ENCODE measurements around the gene TRMT10A. TPM values are rescaled to one million over a fixed set of nuclear protein-coding genes. Genes with fewer than 3 reads are reported as not detected.

The TRMT10A gene
- total RNA-seq, 1 donor from 2014 or later, result 12.1 TPM

DNA sequence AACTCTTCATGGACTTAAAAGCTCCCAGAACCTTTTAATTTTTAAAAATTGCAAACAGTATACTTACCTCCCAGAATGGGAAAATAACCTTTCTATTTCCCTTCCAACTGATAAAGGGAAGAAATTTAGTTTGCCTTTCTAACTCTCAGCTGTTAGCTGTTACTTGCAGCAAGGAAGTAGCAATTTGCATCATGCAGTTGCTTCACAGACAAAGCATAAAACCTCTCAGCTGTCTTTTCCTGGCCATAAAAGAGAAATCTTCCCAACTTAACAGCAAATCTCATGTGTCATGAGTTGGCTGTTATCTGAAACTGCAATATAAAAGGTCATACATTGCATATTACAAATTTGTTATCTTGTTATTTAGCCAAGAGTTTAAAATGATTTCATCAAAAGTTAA, 34.6 kb downstream of the TRMT10A start:
- Histone ChIP-seq H3K27me3 (ENCODE audit: control insufficient read depth, insufficient read depth, low read length) (no peaks in the 10 kb centered on the region), H3K36me3 (ENCODE audit: control insufficient read depth, insufficient read depth, low read length) (no peaks in the 10 kb centered on the region), H3K4me3 (ENCODE audit: low read depth, low read length) (no peak overlapping the region)
- TF ChIP-seq, protein P1, sequence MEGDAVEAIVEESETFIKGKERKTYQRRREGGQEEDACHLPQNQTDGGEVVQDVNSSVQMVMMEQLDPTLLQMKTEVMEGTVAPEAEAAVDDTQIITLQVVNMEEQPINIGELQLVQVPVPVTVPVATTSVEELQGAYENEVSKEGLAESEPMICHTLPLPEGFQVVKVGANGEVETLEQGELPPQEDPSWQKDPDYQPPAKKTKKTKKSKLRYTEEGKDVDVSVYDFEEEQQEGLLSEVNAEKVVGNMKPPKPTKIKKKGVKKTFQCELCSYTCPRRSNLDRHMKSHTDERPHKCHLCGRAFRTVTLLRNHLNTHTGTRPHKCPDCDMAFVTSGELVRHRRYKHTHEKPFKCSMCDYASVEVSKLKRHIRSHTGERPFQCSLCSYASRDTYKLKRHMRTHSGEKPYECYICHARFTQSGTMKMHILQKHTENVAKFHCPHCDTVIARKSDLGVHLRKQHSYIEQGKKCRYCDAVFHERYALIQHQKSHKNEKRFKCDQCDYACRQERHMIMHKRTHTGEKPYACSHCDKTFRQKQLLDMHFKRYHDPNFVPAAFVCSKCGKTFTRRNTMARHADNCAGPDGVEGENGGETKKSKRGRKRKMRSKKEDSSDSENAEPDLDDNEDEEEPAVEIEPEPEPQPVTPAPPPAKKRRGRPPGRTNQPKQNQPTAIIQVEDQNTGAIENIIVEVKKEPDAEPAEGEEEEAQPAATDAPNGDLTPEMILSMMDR (IDR thresholded peaks at IDR 0.05; ENCODE audit: insufficient read depth, low read length, severe bottlenecking), result no peak
- FAIRE-seq, result no peak
- no peak for DNase-seq (ENCODE audit: low read depth)

DNA sequence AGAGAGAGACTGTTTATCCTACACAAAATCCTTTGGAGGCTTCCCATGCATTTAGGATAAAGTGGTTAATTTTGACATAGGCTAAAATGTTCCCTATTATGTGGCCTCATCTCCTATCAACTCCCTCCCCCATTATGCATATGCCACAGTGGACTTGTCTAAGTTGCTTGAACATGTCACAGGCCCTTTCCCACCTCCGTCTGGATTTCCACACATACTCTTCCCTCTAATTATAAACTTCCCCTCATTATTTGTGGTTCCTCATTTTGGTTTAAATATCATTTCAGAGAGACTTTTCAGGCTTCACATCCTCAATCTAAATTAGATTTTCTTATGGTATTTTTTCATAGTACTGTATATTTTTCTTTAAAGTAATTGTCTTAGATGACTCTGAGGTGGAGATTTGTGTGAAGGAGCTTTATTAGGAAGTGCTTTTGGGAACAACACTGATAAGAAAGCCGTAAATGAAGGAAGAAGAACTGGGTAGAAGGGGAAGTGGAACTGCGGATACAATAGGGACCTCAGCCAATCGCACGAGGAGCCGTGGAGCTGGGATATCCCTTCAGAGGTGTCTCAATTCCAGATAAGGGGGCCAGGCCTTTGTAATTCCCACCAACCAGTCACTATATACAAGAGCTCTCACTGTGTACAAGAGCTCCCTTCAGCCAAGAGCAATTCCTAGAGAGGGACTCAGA, 45.1 kb downstream of the TRMT10A start:
- Histone ChIP-seq H3K27me3 (ENCODE audit: control insufficient read depth, insufficient read depth, low read length) (no peaks in the 10 kb centered on the region), H3K4me3 (ENCODE audit: low read depth, low read length) (no peak overlapping the region), H3K36me3 (ENCODE audit: control insufficient read depth, insufficient read depth, low read length) (no peaks in the 10 kb centered on the region)
- FAIRE-seq (no peak), DNase-seq (ENCODE audit: low read depth) (no peak)
- TF ChIP-seq, protein P1 (IDR thresholded peaks at IDR 0.05; ENCODE audit: insufficient read depth, low read length, severe bottlenecking), result no peak

DNA sequence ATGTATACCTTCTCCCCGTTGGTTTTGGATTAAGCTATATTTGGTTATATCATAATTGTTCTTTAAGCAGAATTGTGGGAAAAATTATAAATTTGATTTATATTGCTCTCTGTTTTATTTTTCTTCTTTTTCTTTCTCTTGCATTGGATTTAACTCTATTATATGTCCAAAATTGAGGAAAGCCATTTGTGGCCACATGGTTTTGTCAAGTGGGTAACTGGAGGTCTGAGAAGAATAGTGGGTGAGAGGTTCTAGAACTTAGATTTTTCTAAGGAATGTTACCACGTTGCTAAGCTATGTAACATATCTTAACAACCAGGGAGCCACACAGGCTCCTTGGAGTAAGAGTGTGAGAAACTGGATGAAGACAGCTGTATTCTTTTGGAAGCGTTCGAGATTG, 53.1 kb downstream of the TRMT10A start, which contains the start of gene C4orf17:
TSS of gene C4orf17 (plus strand) at position 301 of the 400 bp plus-strand sequence. CDS start 2,061 bp downstream, outside the sequence.
- DNase-seq (ENCODE audit: low read depth), result no peak
- no peak for FAIRE-seq
- TF ChIP-seq, protein P1 (IDR thresholded peaks at IDR 0.05; ENCODE audit: insufficient read depth, low read length, severe bottlenecking), result no peak
- Histone ChIP-seq H3K4me3 (ENCODE audit: low read depth, low read length) (no peak within 1 kb of the TSS), H3K27me3 (ENCODE audit: control insufficient read depth, insufficient read depth, low read length) (no peaks in the 10 kb centered on the region), H3K36me3 (ENCODE audit: control insufficient read depth, insufficient read depth, low read length) (no peaks in the 10 kb centered on the region)

DNA sequence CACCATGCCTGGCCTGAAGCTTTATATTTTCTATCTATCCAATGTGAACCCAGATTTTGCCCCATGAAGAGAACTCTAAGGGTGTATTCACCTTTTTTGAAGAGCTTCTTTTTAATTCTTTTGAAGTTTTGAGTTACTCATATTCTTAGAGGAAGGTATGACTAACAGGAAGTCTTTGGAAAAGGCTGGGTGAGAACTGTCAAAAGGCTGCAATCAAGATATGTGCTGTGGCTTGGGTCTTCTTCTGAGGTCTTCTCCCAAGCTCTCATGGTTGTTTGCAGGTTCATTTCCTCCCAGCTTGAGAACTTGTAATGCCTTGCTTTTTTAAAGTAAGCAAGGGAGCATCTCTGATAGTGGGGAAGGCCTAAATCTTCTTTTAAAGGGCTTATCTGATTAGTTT, 56.1 kb downstream of the TRMT10A start:
- TF ChIP-seq, protein P1 (IDR thresholded peaks at IDR 0.05; ENCODE audit: insufficient read depth, low read length, severe bottlenecking), result no peak
- no peaks in the 10 kb centered on the region for H3K27me3 ChIP-seq (ENCODE audit: control insufficient read depth, insufficient read depth, low read length)
- DNase-seq (ENCODE audit: low read depth) (peak; percentile 78), FAIRE-seq (no peak)
- H3K4me3 ChIP-seq (ENCODE audit: low read depth, low read length), result no peak overlapping the region
- H3K36me3 ChIP-seq (ENCODE audit: control insufficient read depth, insufficient read depth, low read length), result no peaks in the 10 kb centered on the region

DNA sequence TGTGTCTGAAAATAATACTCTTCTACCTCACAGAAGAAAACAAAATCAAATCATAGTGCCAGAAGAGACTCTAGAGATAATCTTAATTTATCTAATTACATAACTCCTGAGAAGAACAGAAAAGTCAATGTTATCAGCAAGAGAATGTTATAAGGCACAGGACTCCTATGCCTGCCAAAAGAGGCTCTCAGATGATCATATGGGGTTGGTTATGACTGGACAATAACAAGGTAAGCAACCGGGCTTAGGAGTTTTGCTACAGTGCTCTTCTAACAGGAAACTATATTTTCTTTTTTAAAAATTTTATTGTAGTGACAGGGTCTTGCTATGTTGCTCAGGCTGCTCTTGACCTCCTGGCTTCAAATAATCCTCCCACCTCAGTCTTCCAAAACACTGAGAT, 56.5 kb downstream of the TRMT10A start:
- no peak for FAIRE-seq

More for the DNA sequence above, 56.5 kb downstream of the TRMT10A start:
- DNase-seq (ENCODE audit: low read depth), result no peak
- H3K36me3 ChIP-seq (ENCODE audit: control insufficient read depth, insufficient read depth, low read length), result no peaks in the 10 kb centered on the region
- no peak overlapping the region for H3K4me3 ChIP-seq (ENCODE audit: low read depth, low read length)
- H3K27me3 ChIP-seq (ENCODE audit: control insufficient read depth, insufficient read depth, low read length), result no peaks in the 10 kb centered on the region
- TF ChIP-seq, protein P1 (IDR thresholded peaks at IDR 0.05; ENCODE audit: insufficient read depth, low read length, severe bottlenecking), result no peak

All from bronchial epithelial cell (primary cell).